Measurements from ENCODE around the gene FIBIN.

The FIBIN gene

DNA sequence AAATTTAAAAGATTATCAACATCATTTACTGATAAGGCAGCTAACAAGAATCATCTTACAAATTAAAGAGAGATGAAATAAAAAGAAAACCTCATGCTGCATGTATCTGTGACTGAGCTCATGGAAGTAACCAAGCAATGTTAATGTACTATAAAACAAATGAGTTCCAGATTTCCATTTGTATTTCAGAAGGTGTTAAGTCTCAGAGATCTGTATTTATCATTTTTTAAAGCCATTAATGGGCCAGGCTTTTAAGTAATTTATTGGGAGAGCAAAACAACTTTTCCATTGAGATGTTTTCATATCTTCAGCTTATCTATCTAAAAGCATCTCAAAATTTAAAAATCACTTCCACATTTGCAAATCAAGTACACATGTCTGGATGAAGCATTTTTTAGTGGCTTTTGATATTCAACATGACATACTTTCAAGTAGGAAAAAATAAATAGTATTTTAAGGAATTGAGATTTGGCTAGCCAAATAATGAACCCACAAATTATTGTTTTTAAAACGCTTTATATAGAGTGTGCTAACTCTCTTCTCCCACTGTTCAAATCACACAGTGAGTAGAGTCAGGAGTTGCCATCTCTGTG is 28.8 kb downstream of the FIBIN start:
- DNase-seq (ENCODE audit: low spot score), result no peak

DNA sequence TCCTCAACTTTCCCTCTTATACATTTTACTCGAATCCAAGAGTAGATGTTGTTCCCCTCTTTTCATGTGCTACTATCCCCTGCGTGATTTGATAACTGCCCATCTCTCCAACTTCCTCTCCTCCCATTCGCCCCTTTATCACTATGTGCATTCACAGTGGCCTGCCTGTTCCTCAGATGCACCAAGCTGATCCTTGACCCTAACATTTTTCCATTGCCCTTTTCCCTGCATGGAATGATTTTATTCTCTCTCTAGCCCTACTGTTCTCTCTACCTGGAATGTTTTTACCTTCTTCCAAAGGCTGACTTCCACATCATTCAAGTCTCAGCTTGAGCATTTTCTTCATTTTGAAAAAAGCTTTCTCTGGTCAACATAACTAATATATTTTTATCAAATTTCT is 31.0 kb downstream of the FIBIN start:
- no peak for DNase-seq (ENCODE audit: low spot score)

DNA sequence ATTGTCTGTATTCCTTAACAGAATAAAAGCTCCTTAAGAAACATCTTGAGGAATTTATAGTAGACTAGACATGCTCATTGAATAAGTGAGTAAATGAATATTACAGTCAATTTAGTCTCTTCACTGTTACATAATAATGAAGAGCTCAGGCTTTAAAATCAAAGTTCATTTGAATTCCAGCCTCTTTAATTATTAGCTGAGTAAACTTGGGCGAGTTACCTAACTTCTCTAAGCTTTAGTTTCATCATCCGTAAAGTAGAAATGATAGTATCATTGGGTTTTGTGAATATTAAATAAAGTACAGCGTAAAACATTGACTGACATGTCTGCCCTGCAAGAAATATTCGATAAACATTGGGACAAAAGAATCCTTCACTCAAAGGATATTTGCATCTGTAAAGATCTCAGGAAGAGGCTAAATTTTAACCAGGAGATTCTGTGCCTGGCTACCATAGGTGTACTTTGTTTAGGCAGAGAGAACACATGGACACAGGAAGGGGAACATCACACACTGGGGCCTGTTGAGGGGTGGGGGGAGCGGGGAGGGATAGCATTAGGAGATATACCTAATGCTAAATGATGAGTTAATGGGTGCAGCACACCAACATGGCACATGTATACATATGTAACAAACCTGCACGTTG is 31.5 kb downstream of the FIBIN start:
- DNase-seq (ENCODE audit: low spot score), result no peak

DNA sequence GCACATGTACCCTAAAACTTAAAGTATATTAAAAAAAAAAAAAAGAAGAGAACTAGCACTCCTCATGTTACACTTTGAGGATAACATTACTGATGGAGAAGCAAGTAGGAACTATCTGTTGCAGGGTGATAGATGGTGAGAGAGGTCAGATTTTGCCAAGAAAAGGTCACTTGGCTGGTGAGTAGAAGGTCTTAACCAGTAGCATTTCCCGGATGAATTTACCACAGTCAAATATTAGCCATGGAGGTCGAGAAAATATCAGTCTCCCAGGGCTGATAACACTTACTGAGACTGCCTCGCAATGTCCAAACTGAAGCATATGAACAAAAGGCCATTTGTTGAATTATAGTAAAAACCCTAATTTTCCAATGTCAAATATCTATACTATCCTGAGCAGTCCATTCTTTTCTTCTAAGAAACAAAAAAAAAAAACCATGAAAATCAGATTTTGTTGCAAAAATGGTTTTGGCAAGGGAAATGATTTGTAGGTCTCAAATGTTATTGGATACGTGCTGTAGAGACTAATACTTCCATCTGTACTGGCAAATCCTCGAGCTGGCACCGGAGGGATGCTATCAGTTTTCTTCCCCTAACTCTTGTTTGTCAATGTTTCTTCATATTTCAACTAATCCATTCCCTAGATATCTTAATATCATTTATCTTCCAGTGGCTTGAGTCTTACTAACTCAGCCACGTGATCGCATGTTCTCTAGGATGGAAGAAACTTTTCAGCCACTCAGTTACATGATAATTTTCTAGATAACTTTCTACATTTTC is 32.2 kb downstream of the FIBIN start:
- DNase-seq (ENCODE audit: low spot score), result no peak

DNA sequence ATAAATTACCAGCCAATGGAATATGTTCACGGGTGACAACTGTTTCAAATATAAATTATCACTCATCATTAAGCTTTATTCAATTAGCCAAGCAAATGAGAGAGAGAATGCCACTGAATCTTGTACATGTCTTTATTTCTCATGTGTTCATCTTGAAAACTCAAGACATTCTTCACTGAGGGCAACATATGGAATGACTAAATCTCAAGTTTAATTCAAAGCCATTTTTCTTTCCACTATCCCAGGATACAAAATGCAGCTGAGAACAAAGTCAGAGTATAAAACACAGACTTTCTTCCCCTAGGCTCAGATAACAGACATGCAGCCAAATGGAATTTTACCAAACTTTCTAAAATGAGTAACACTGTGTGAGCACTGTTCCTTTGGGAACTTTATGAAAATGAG is 34.7 kb downstream of the FIBIN start:
- DNase-seq (ENCODE audit: low spot score), result no peak

DNA sequence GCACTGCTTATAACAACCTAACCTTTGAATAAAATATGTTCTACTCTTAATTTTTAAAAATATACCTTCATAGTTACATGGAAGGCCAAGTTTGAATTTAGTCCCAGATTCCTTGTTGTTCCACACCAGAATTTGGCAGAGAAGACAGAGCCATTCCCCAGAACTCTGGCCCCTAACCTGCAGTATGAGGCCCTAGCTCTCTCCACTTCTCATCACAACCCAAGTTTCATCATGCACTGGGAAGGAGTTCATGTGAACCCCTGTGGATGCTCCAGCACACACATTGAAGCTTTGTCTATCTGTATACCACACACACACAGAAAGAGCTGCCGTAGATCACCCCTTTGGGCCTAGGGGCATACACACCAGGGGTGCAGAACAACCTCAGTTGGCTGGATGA is 36.1 kb downstream of the FIBIN start:
- DNase-seq (ENCODE audit: low spot score), result no peak

DNA sequence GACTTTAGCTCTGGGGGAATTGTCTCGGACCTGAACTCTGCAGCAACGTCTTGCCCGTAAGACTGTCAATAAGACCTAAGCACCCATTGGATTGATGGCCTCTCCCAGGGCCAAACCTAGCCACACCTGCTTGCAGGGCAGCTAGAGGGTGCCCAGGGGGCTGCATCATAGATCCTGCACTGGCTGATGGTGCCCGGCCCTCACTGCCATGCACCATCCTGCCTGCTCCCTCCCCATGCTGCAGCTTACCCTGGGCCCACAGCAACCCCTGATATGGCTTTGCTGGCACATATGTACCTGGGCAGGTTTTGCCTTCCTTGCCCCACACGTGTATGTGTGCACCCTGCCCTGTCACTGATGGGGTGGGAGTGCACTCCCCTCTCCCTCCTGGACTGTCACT is 37.8 kb downstream of the FIBIN start:
- no peak for DNase-seq (ENCODE audit: low spot score)

DNA sequence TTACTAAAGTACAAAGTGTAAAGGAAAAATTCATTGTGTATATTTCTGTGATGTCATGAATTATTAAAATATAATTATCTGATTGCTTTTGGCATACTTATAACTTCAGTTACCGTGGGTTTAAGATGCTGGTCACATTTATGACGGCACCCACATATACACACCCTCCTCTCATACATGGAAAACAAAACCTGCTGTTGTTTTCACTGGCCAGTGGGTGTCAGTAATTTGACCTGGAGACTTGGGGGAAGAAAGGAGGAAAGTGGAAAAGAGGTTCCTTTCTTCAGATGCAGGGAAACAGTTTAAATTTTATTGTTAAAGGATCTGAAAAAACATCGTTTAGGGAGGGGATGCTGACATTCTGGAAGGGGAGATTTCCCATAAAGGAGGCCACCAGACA is 46.0 kb downstream of the FIBIN start:
- no peak for DNase-seq (ENCODE audit: low spot score)

DNA sequence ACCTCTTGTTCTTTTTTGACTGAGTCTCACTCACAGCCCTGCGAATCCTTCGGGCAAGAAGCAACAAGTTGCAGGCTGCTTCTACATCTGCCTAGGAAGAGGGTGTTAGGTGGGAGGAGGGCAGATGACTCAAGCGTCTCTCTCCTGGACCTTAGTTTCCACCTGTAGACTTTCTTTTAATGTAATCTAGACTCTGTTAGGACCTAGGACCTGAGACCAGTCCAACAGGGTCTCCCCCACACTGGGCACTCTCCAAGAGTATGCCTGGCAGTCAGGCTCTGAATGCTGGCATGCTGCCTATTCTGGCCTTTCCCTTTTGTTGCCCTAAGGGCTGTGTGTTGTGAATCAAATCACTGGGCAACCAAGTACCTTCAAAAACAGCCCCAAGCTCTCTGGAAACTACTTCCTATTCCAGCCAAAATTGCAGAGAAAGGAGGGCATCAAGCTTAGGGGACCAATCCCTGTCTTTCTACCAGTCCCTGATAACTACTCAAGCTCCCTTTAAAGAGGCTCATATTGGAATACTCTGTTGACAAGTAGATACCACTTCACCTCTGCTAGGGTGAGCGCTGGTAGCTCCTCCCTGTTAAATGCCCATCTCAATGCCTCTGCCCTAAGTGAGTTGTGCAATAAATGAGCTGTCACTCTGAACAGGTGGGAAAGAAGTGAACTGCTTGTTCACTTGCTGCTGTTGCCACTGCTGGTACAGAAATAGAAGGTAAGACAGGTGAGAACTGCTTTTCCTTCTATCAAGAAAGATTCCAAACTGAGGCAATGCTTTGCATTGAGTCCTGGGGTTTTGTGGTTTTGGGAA is 46.6 kb downstream of the FIBIN start, which contains the start of gene BBOX1:
TSS of gene BBOX1 (plus strand) at position 514 of the 814 bp plus-strand sequence. CDS start 14,616 bp downstream, outside the sequence.
- DNase-seq (ENCODE audit: low spot score), result no peak

DNA sequence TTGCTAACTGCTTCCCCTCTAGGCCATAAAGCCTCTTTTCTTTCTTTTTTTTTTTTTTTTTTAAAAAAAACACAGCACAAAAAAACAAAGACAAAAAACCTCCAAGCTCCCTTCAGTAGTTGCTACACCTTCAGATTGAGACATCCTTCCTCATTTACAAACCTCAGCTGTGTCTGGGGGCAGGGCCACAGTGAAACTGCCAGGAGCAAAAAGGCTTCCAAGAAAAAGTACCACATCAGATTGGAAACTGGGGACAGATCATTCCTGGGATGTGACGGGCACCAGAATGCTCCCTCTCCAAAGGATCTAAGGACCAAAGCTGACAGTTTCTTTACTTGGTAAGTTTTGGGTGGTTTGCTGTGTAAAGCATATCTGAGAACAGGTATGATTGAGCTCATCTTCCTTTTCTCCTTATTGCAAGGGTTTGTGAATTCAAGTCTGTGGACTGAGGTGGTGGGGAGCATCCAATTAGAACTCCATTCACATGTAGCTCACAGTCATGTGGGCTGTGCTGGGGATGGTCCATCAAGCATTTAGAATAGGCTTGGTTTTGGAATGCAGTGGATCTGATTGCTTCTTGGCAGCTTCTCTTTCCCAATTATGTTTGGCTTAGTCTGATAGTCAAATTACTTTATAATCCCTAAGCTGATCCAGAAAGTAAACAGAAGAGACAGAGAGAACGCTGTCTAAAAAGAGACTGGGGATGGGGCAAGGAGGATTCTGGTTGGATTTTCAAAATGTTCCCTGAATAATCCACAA is 47.4 kb downstream of the FIBIN start:
- DNase-seq (ENCODE audit: low spot score), result no peak
